ENCODE results near the gene MAN1C1.

The MAN1C1 gene

DNA sequence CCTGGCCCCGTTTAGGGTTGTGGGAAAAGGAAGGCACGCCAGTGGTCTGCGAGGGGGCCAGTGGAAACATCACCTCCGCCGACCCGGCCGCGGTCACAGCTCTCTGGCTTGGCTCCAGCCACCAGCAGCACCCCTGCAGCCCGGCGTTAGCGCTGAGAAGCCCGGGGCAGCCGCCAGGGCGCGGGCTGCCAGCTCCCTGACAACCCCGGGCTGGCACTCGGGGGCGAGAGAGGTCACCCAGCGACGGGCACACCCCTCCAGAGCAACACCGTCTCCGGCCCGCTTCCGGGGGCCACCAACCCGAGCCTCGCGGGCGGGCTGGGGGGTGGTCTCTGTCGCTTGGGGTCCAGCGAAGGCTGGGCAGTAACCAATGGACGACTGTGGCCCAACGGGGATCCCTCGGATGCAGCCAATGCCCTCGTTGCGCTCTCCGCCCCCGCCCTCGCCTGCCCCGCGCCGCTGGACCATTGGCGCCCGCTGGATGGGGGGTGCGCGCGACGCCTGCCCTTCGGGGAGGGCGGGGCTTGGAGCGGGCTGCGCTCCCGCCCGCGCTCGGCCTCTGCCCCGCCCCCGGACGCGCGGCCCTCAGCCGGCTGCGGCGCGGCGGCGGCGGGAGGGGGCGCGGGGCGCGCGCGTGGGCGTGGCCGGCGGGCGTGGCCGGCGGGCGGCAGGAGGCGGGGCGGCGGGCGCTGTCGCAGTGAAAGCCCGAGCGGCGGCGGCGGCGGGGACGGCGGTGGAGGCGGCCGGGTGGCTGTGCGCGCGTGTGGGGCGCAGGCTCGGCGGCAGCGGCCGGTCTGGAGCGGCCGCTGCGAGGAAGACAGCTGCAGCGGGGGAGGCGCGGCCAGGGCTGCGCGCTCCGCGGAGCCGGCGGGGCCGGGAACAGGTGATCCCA is at the start of gene MAN1C1:
Gene MAN1C1 (plus strand): TSS at position 697 of the 892 bp plus-strand sequence. CDS start 1,007 bp downstream, outside the sequence.
- DNase-seq (ENCODE audit: low read depth), result peak; percentile 81

DNA sequence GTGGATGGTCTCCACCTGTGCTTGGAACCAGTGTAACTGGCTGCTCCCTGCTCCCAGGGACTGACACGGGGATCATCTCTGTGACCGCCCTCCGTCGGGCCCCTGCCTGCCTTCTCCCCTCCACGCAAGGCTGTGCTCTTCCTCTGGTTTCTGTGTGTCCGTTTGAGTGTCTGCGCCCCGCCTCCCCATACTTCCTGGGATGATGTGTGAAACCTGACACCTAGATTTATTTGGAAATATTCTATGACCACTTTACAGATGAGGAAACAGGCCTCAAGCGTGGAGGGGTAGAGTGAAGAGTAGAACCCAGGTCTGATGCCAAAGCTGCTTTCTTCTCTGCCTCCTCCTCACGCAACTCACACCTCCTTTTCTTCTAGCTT is 48.9 kb upstream of the MAN1C1 start:
- no peak for DNase-seq (ENCODE audit: low read depth)

DNA sequence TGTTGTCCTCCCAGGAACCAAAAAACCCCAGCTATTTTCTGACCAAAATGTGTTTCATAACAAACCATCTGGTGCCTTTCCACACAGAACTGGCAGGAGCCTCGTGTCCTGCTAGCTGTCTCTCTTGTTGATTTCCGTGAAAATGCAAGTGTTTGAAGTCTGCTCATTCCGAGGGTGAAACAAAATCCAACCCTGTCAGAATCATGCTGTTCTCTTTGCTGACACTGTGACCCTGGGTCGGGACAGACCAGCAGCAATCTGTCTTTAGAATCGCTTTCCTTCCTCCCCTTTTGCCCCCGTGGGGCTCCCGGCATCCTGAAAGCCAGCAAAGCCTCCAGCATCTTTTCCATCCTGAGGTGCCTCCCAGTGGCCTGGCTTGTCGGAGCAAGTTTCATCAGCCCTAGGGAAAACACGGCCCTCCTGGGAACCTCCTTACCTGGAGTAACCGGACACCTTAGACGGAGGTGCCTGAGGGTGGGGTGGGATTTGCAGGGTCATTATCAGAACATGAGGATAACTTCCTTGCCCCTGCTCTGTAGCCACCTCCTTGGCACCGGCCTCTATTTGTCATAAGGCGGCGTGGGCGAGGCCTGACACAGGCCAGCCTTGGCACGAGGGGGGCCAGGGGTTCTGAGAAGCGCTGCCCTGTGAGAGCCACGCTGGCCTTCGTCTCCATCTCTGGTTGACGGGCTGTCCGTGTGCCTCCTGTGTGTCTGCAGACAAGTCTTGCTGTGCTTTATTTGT is 48.3 kb upstream of the MAN1C1 start:
- no peak for DNase-seq (ENCODE audit: low read depth)

DNA sequence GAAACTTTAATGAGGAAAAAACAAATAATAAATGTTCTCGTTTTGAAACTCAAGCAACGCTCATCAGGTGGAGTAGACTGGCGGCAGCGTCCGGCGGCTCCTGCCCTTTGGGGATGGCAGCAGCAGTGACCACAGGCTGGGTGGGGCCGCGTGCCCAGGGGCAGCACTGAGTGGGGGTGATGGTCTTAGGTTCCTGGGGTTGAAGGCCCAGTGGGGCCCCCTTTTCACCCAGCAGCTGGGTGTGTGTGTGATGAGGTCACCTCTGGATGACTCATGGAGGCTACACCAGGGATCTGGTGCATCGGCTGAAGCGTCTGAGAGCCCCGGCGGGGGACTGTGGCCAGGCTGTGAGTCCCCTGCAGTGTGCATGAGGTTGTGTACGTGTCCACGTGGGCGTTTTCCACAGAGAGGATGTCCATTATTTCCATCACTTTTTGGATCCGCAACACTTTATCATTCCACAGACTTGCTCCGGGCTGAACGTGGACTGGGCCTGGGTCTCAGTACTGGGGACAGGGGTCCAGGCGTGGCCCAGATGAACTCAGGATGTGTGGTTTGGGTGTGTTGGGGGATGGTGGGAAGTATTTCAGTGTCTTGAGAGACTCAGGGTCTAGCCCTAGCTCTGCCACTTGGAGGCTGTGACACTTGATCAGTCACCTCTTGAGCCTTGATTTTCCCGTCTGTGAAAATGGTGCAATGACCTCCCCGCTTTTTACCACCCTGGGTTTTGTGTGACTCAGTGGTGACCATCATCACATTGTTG is 47.6 kb upstream of the MAN1C1 start:
- no peak for DNase-seq (ENCODE audit: low read depth)

DNA sequence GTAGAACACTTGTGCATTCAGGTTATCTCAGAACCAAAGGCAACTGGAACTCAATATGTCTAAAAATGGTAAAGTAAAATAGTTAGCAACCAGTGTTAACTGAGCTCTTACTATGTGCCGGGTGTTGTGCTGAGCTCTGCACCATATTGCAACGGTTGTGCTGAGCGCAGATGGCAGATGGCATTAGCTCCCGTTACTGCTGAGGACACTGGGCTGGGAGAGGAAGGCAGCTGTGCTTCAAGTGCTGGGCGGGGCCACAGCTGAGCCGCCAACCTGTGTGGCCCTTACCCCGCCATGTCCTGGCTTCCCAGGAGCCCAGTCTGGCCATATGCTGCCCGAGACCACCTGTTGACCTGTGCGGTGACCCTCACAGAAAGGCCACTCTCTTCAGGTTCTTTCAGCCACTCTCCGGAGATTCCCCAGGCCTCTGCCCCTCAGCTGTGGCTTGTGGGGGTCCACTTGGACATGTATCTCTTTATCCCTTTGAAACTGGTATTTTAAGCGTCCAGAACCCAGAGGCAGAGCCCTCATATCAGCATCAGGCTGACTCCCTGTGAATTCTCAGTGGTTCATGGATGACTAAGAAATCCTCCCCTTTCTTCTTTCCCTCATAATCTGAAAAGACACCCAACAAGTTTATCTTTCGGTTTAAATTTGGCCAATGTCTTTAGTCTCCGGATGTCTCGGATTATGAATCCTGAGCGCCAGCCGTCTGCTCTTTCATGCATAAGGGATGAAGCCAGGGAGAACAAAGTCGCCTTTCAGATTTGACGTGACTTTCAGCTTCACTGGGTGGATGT is 46.8 kb upstream of the MAN1C1 start:
- DNase-seq (ENCODE audit: low read depth), result no peak

DNA sequence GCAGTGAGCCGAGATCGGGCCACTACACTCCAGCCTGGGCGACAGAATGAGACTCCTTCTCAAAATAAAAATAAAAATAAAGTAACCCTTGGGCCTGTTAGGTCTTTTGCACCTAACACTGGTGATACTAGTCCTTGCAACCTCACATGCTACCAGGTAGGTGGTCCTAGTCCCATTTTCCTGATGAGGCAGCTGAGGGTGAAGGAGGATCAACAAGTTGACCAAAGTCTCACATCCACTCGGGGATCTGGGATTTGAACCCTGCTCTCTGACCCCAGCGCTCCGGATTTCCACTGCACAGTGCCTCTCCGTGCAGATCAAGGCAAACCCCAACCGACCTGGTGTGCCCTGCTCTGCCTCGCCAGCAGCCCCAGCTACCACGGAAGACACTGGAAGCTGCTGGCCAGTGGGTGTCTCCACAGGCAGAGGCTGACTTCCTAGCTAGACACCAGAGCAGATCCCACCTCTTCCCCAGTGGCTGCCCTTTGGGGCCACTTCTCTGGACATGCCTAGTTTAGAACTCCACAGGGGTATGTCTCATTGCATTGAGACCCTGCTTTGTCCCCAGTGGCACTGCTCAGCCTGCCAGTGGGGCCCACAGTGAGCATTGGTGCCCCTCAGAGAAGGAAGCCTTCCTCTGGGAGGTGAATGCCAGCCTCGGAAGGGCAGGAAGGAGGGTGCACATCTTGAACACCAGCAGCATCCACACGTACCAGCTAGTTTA is 45.6 kb upstream of the MAN1C1 start:
- no peak for DNase-seq (ENCODE audit: low read depth)

DNA sequence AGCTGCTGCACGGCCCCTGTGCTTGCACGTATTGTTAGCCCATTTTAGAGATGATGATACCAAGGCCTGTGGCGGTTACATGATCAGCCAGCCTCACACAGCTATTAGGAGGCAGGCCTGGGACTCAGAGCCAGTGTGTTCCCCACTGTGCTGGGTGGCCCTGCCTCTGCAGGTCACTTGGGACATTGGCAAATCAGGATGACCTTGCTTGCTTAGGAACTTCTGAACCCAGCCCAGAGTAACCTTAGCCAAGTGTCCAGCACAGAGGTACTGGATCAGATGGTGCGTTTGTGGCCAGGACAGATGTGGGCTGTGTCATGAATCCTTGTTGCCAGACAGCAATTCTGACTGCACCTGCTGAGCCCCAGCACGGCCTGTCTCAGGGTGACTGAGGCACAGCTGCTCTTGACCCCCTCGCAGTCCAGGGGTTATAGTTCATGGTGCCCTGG is 45.0 kb upstream of the MAN1C1 start:
- no peak for DNase-seq (ENCODE audit: low read depth)

DNA sequence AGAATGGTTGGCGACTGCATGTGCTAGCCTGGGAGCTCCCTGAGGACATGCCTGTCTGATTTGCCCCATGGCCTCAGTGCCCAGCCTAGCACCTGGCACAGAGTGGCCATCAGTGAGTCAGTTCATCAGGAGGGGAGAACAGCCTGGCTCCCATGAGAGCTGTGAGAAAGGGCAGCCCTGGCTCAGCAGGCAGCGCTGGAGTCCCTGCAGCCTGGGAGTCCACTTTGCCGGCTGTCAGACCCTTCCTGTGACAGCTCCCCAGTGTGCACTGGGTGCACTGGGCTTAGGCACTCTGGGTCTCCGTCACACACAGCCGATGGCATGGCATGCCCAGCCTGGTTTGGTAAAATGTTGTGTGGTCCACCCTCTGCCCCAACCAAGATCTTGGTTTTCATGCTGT is 44.5 kb upstream of the MAN1C1 start:
- no peak for DNase-seq (ENCODE audit: low read depth)

DNA sequence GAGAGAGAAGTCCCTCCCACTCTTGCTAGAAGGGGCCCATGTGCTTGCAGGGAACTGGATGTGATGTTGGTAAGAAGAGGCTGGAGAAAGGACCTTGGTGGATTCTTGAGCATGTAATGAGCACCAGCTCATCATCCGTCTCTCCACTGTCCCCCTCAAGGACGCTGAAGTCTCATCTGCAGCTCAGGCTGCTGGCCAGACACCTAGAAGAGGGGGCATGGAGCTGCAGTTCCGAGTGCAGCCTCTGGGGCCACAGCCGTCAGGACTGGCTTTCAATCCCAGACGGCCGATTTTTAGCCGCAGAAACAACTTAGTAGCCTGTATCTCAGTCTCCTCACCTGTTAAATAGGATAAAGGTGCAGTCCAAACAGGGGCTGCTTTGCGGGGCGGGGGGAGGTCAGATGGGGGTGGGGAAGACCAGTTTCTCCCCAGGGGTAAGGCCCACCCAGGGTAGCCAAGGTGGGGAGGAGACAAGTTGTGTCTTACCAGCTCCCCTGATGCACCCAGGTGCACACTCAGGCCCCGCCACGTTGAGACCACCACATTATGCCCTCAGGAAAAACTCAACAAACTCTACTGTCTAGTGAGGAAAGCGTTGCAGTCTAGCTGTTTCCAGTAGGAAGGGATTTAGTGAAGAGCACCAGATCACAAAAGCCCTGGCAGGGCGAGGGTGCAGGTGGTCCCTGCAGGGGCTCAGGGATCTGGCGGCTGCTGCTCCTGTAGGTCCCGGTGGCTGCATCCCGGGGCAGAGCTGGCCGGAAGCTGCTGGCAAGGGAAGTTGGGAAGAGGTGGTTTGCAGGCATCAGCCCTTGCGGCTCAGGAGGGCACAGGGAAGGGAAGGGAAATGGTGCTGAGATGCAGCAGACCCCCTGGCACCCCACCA is 43.6 kb upstream of the MAN1C1 start:
- peak; percentile 50 for DNase-seq (ENCODE audit: low read depth)

DNA sequence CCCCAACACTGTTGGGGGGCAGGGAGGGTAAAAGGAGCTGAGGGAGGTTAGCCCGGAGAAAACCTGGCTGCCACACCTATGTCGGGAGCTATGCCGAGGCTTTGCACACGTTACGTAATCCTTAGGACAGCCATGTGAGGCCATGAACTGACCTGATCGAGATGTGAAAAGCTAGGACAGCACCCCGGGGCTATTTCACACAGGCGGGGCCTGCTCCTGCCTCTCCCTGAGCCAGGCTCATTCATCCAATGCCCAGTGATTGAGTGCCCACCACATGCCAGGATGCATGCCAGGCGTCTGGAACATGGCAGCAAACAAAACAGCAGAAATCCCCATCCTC is 43.0 kb upstream of the MAN1C1 start:
- no peak for DNase-seq (ENCODE audit: low read depth)

DNA sequence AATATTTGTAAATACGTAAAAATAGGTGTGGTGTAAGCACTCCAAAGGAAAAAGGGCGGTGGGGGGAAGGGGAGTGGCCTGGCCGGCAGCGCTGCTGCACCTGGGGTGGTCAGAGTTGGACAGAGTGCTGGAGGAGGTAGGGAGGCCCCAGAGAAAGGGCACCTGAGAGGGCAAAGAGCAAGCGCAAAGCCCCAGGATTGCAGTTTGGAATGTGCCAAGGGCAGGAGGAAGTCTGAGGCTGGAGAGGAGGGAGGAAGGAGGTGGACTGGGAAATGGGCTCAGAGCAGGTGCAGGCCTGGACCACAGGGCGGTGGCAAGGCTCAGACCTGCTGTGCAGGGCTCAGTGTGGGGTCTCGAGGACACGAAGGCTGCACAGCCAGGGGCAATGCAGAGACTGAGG is 42.6 kb upstream of the MAN1C1 start:
- no peak for DNase-seq (ENCODE audit: low read depth)

DNA sequence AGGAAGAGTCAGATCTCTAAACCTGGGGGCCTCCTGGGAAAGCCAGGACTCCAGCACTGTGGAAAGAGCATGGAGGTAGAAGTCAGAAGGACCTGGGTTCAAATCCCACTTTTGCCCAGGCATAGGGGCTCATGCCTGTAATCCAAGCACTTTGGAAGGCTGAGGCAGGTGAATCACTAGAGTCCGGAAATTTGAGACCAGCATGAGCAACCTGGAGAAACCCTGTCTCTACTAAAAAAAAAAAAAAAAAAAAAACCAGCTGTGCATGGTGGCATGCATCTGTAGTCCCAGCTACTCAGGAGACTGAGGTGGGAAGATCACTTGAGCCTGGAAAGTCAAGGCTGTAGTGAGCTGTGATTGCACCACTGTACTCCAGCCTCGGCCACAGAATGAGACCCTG is 41.4 kb upstream of the MAN1C1 start:
- no peak for DNase-seq (ENCODE audit: low read depth)

DNA sequence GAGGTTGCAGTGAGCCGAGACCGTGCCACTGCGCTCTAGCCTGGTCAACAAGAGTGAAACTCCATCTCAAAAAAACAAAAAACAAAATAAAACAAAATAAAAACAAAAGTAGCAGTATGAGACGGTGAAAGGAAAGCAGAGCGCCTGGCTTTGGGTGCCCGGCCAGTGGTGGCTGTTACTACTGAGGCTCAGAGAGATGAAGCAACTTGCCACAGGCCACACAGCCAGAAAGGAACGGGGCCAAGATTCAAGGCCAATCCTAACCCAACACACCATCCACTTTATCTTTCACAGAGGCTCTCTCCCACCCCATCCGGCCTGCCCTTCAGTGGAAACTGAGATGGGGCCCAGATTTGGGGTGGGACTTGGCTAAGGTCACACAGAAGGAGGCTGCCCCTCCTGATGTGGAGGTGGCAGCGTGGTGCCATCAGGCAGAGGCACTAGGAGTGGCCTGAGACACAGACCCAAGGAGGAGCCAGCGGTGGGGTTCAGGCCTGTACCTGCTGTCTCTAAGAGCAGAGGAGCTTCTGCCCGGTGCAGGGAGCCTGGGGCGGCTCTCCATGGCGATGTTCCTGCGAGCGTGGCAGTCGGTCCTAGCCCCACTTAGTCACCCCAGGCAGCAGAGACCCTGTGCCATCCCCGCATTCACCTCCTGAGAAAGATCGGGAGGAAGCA is 40.0 kb upstream of the MAN1C1 start:
- no peak for DNase-seq (ENCODE audit: low read depth)

DNA sequence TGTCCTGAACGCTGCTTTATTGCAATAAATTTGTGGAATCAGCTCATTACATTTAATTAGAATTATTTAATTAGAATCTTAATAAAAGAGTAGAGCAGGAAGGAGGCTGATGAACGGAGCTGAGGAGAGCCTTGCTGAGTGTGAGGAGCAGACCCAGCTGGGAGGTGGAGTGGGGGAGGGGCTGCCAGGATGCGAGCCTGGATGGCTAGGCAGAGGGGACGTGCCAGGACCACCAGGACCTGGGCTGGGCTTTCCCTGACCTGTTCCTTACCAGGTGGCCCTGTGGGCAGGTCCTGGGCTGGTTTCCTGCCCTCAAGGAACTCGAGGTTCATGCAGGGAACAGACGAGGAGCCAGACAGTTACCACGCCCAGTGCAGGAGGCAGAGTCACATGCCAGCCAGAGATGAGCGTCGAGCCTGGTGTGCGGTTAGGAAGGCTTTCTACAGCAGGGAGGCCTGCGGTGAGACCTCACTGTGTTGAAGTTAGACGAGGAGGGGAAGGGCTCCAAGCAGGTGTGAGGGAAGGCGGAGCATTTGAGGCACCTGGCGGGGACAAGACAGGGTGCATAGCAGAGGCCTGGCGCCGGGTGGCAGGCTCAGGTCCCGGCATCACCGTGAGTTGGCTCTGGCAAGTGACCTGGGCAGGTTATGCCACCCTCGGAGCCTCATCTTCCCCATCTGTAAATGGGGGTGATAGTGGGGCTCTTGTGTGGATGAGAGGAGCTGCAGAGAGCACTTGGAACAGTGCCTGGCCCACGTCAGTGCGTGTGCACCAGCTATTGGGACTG is 39.3 kb upstream of the MAN1C1 start:
- DNase-seq (ENCODE audit: low read depth), result no peak

DNA sequence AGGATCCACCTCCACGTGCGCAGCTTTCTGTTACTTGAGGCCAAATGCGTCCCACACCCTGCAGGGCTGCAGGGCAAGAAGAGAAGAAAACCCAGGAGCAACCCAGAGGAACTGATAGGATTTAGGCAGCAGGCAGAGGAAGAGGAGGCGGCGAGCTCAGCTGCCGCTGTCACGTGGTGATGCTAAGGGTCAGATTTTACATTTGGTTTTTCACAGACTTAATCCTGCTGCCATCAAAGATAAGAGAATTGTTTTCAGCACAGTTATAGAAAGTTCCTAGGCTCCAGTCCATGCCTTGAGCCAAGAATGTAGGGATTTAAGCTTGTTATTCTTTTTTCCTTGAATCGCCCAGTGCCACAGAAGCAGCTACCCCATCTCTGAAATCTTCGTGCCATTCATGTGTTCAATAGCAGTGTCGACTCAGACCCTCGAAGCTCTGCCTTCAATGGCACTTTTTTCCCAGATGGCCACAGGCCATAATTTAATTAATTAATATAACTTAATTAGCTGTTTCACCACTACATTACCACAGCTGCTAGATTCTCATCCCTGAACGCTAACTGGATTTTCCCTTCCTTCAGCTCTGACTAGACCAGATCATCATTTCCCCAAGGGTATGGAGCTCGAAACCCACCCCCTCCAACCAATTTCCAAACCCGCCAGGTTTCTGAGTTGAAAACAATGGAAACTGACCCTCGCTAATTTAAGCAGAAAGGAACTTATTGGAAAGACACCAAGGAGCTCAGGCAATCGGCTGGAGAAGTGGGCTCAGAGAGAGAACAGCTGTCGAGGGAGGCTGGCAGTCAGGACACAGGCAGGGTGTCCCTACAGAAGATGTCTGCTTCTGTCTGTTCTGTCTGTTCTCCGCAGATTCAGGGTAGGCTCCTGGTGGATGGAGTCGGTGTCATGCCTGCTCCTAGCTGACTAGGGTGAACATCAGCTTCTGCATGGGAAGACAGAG is 37.0 kb upstream of the MAN1C1 start:
- DNase-seq (ENCODE audit: low read depth), result no peak

DNA sequence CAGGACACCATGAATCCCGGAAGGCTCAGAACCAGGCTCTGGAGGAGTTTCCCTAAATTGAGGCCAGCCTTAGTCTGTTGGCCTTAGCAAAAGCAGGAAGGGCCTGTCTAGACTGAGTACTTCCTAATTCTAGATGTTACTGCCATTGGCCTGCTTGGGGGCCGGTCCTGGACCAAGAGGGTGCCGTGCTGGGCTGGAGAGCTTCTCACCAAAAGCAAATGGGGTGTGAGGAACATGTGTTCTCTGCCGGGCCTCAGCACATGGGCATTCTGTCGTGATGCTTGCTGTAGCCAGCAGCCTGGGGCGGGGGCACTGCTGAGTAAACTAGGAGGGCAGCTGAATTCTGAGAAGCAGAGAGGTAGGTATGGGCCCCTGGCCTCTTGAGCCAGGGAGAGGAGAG is 35.7 kb upstream of the MAN1C1 start:
- DNase-seq (ENCODE audit: low read depth), result no peak

DNA sequence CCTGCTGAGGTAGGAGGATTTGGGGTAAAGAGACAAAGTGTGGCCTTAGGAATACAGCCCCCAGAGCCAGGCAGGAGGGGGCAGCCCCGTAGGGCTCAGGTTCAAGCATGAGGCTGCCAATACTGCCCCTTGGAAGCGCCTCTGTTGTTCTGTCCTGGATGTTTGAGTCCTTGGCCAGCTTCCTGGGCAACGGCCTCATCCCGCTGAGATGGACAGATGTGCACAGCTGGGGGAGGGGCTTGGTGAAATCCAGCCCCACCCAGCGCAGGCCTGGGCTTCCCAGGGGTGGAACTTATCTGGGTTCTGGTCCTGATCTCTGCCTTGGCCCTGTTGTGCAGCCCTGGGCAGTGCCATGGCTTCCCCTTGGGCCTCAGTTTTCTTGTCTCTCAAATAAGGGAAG is 34.8 kb upstream of the MAN1C1 start:
- no peak for DNase-seq (ENCODE audit: low read depth)

Measured in activated T-cell treated with anti-CD3 and anti-CD28 coated beads for 48 hours (primary cell).